A549 (cell line): Measurements from ENCODE around the gene OARD1. TPM values are rescaled to one million over a fixed set of nuclear protein-coding genes. Genes with fewer than 3 reads are reported as not detected.

Source experiments
- ATAC-seq, 2 experiments: fragments of 200-7000 bp in 1 of 2; fragments of >200 bp in 1 of 2; cut with Nextera tagmentation in 1 of 2; cut with Tn5 transposase in 1 of 2; 3 replicates each; pipeline versions ENCODE4 v1.8.0 to v1.9.1; 2018 to 2020; ENCODE audit warnings: mild to moderate bottlenecking in 1 of 2, moderate library complexity in 1 of 2
- CTCF ChIA-PET: fragments of 300-600 bp; sonication (Branson Sonifier 250); formaldehyde crosslinking; extraction: SDS; loops from one replicate; lab custom pipeline; 2021; ENCODE audit warnings: antibody characterized with exemption, inconsistent platforms; lab: Yijun Ruan, JAX
- POLR2A ChIA-PET: fragments of 350-600 bp; formaldehyde crosslinking; extraction: SDS; loops from one replicate; lab custom pipeline; 2021; ENCODE audit warnings: antibody characterized with exemption, inconsistent platforms; lab: Yijun Ruan, JAX
- DNase-seq, 2 experiments: peaks; one replicate each; pipeline versions ENCODE4 v3.0.0 to v3.0.0-alpha.2; 2011 to 2016; ENCODE audit warnings: low read depth in 1 of 2, low spot score in 1 of 2
- FAIRE-seq: peaks from 2 replicates; lab custom pipeline; 2011; peaks lifted over from hg19 to GRCh38; lab: Jason Lieb, UNC
- H3K27ac ChIP-seq, 2 experiments: fragments of >200 bp; sonication (Bioruptor Twin); formaldehyde crosslinking; 3 replicates each; pipeline ENCODE4 v1.5.1; 2016 to 2017
- H3K4me1 ChIP-seq: fragments of >200 bp; sonication (Bioruptor Twin); formaldehyde crosslinking; 3 replicates; pipeline ENCODE4 v1.6.1; 2016
- H3K4me2 ChIP-seq: fragments of >200 bp; sonication (Bioruptor Twin); formaldehyde crosslinking; 3 replicates; pipeline ENCODE4 v1.6.1; 2016
- H3K4me3 ChIP-seq: fragments of >200 bp; sonication (Bioruptor Twin); formaldehyde crosslinking; 3 replicates; pipeline ENCODE4 v1.5.1; 2016
- H3K9me3 ChIP-seq: fragments of >200 bp; sonication (Bioruptor Twin); formaldehyde crosslinking; 3 replicates; pipeline ENCODE4 v1.6.1; 2016
- CBX8 ChIP-seq: fragments of 200-600 bp; sonication (generic); IDR thresholded peaks from 2 replicates; pipeline ENCODE4 v1.6.1; 2016
- CEBPB ChIP-seq, 2 experiments: fragments of >200 bp in 1 of 2; sonication (Bioruptor Twin) in 1 of 2; formaldehyde crosslinking in 1 of 2; IDR thresholded peaks; 2 replicates each; pipeline ENCODE4 v1.6.1; 2012 to 2016
- EHF ChIP-seq: fragments of 250-450 bp; sonication (Bioruptor Pico); IDR thresholded peaks from 2 replicates; pipeline ENCODE4 v1.5.0; 2020; ENCODE audit warnings: mild to moderate bottlenecking
- EHMT2 ChIP-seq: fragments of 200-600 bp; sonication (generic); IDR thresholded peaks from 2 replicates; pipeline ENCODE4 v1.6.1; 2016; ENCODE audit warnings: antibody characterized with exemption, low read depth, mild to moderate bottlenecking, moderate library complexity
- EP300 ChIP-seq, 2 experiments: fragments of >200 bp; sonication (Bioruptor Twin); formaldehyde crosslinking; IDR thresholded peaks; 2 replicates in 1 of 2; 3 replicates in 1 of 2; pipeline ENCODE4 v1.6.1; 2016 to 2017
- FOSL2 ChIP-seq, 2 experiments: fragments of 450-650 bp in 1 of 2; fragments of >200 bp in 1 of 2; sonication (Bioruptor Twin) in 1 of 2; formaldehyde crosslinking; IDR thresholded peaks; 2 replicates each; pipeline versions ENCODE4 v1.5.0 to v1.6.1; 2016 to 2020; ENCODE audit warnings: mild to moderate bottlenecking in 1 of 2, moderate library complexity in 1 of 2
- GATA3 ChIP-seq: IDR thresholded peaks from 2 replicates; pipeline ENCODE4 v1.6.1; 2012; ENCODE audit warnings: borderline replicate concordance
- HES2 ChIP-seq: fragments of >200 bp; sonication (Bioruptor Twin); formaldehyde crosslinking; IDR thresholded peaks from 2 replicates; pipeline ENCODE4 v1.6.1; 2016
- HOXA7 ChIP-seq: fragments of 250-450 bp; sonication (Bioruptor Pico); IDR thresholded peaks from 2 replicates; pipeline ENCODE4 v1.5.0; 2020; ENCODE audit warnings: mild to moderate bottlenecking, moderate library complexity
- JUNB ChIP-seq: fragments of >200 bp; sonication (Bioruptor Twin); formaldehyde crosslinking; IDR thresholded peaks from 2 replicates; pipeline ENCODE4 v1.6.1; 2016
- MAFK ChIP-seq: fragments of 450-650 bp; IDR thresholded peaks from 2 replicates; pipeline ENCODE4 v1.6.1; 2014; ENCODE audit not compliant: partially characterized antibody
- MAX ChIP-seq: IDR thresholded peaks from 2 replicates; pipeline ENCODE4 v1.6.1; 2012
- MYC ChIP-seq: IDR thresholded peaks from 2 replicates; pipeline ENCODE4 v1.6.1; 2012; ENCODE audit warnings: mild to moderate bottlenecking, inconsistent platforms, low read length, improper control_type of control experiment, borderline replicate concordance
- NPAS2 ChIP-seq: fragments of 250-450 bp; sonication (Bioruptor Pico); IDR thresholded peaks from 2 replicates; pipeline ENCODE4 v1.8.0; 2022; ENCODE audit warnings: mild to moderate bottlenecking, moderate library complexity, borderline replicate concordance
- POLR2A ChIP-seq: IDR thresholded peaks from 2 replicates; pipeline ENCODE4 v1.6.1; 2012; ENCODE audit warnings: mild to moderate bottlenecking, low read length
- RAD21 ChIP-seq, 2 experiments: fragments of >200 bp in 1 of 2; sonication (Bioruptor Twin) in 1 of 2; formaldehyde crosslinking in 1 of 2; IDR thresholded peaks in 1 of 2; conservative IDR thresholded peaks in 1 of 2; 2 replicates in 1 of 2; 3 replicates in 1 of 2; pipeline ENCODE4 v1.6.1; 2012 to 2018; ENCODE audit warnings: inconsistent platforms in 1 of 2
- USF2 ChIP-seq: fragments of 450-650 bp; IDR thresholded peaks from 2 replicates; pipeline ENCODE4 v1.6.1; 2014; ENCODE audit warnings: antibody characterized with exemption
- ZC3H11A ChIP-seq: fragments of 450-650 bp; IDR thresholded peaks from 2 replicates; pipeline ENCODE4 v1.6.1; 2014; ENCODE audit warnings: antibody characterized with exemption, mild to moderate bottlenecking
- ZNF302 ChIP-seq: fragments of 250-450 bp; sonication (Bioruptor Pico); IDR thresholded peaks from 2 replicates; pipeline ENCODE4 v1.9.0; 2021; ENCODE audit warnings: inconsistent platforms, mild to moderate bottlenecking, moderate library complexity
- WGBS: methylation state at CpG from one replicate; pipeline ENCODE4 v1.1.6; 2017; ENCODE audit errors: missing lambda C conversion rate; 5-methylcytosine and 5-hydroxymethylcytosine counted together
- polyA plus RNA-seq, 4 experiments: library from polyadenylated mRNA; depleted of rRNA in 3 of 4; stranded (reverse); fragments of >200 nt; fragmentation: RNase III in 1 of 4; extraction: RNeasy Plus Mini Kit Qiagen cat#74134 plus additional on column Dnase treatment in 1 of 4; gene quantifications; 2 replicates in 3 of 4; 3 replicates in 1 of 4; pipeline ENCODE4 v1.2.3, GENCODE V29; 2011 to 2017
- TF ChIP-seq, protein P1 (sequence below): IDR thresholded peaks from 2 replicates; pipeline ENCODE4 v1.6.1; 2012
- TF ChIP-seq, protein P2 (sequence below): fragments of 150-350 bp; IDR thresholded peaks from 2 replicates; pipeline ENCODE4 v1.6.1; 2014; ENCODE audit warnings: low read depth, mild to moderate bottlenecking, low read length
- TF ChIP-seq, protein P3 (sequence below): IDR thresholded peaks from 2 replicates; pipeline ENCODE4 v1.6.1; 2012; ENCODE audit warnings: low read depth, borderline replicate concordance

OARD1 gene
- polyA plus RNA-seq, 2 of the 4 experiments (the other 2 are of a cell fraction) = 21.4 to 26.2 TPM

DNA sequence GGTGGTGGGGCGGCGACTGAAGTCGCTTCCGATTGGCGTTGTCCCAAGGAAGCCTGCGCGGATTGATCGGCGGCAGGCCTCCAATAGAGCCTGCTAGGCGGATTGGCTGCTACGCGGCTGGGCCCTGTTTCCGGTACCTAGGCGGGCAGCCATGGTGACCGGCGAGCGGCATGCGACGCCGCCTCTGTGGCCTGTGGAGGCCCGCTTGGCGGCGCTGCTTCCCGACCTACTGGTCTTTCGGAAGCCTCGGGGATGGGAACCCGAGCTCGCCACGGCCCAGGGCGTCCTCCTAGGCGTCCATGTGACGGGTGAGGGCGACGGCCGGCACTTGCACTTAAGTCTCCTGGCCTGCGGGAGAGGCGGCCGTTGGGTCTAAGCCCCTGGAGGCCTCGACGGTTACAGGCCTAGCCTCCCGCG is 28.7 kb upstream of the OARD1 start:
- H3K4me2 ChIP-seq = no peak overlapping the region
- no peak for DNase-seq
- ChIA-PET POLR2A (no interaction called here), CTCF (interaction anchor here (0.8 kb wide), 1 partner anchor 9 kb away, joined by 3 read pairs; no protein-coding TSS in a partner anchor)
- H3K9me3 ChIP-seq = no peaks in the 10 kb centered on the region
- no peaks in the 10 kb centered on the region for H3K4me1 ChIP-seq
- FAIRE-seq = no peak
- no peak overlapping the region for H3K27ac ChIP-seq
- no peak overlapping the region for H3K4me3 ChIP-seq
- TF ChIP-seq RAD21 (conservative IDR thresholded peaks at IDR 0.05 in 1 of 2, IDR thresholded peaks at IDR 0.05 in 1 of 2) = no peak
- TF ChIP-seq, protein P1, sequence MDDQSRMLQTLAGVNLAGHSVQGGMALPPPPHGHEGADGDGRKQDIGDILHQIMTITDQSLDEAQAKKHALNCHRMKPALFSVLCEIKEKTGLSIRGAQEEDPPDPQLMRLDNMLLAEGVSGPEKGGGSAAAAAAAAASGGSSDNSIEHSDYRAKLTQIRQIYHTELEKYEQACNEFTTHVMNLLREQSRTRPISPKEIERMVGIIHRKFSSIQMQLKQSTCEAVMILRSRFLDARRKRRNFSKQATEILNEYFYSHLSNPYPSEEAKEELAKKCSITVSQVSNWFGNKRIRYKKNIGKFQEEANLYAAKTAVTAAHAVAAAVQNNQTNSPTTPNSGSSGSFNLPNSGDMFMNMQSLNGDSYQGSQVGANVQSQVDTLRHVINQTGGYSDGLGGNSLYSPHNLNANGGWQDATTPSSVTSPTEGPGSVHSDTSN = no peak
- no peak for TF ChIP-seq ZNF302 (CRISPR knock-in tag)
- no peak for TF ChIP-seq EHMT2
- no peak for TF ChIP-seq HES2
- TF ChIP-seq ZC3H11A = no peak
- TF ChIP-seq JUNB = no peak
- TF ChIP-seq, protein P2, sequence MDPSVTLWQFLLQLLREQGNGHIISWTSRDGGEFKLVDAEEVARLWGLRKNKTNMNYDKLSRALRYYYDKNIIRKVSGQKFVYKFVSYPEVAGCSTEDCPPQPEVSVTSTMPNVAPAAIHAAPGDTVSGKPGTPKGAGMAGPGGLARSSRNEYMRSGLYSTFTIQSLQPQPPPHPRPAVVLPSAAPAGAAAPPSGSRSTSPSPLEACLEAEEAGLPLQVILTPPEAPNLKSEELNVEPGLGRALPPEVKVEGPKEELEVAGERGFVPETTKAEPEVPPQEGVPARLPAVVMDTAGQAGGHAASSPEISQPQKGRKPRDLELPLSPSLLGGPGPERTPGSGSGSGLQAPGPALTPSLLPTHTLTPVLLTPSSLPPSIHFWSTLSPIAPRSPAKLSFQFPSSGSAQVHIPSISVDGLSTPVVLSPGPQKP = no peak
- no peak for TF ChIP-seq MAFK
- no peak for TF ChIP-seq HOXA7 (CRISPR knock-in tag)
- no peak for TF ChIP-seq GATA3
- 98% methylated on average over 19 of the region's 42 CpGs for WGBS
- no peak for ATAC-seq

DNA sequence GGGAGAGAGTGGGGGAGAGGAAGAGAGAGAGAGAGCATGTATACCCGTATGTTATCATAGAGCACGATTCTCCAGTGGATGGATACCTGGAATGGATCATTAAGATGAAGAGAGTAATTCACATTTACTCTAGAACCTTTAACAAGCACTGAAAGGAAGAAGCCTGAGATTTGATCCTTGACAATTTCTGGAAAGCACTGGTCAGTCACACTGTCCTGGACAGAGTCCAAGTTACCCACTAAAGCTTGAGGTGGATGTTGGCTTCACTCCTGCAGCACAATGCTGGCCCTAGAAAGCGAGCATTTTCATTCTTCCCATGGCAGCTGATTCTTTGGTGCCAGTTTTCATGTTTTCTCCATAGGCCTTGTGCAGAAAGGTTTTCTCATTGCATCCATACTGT is 26.2 kb upstream of the OARD1 start:
- no peak for DNase-seq
- 89% methylated on average over 3 of the region's 3 CpGs for WGBS
- Histone ChIP-seq H3K4me2 (no peak overlapping the region), H3K27ac (no peak overlapping the region), H3K4me3 (no peak overlapping the region), H3K4me1 (no peaks in the 10 kb centered on the region), H3K9me3 (no peaks in the 10 kb centered on the region)
- ChIA-PET CTCF (interaction anchor here (1.5 kb wide), 1 partner anchor 82 kb away, joined by 3 read pairs; no protein-coding TSS in a partner anchor), POLR2A (no interaction called here)
- ATAC-seq = no peak
- FAIRE-seq = no peak
- TF ChIP-seq USF2 = no peak
- no peak for TF ChIP-seq POLR2A
- no peak for TF ChIP-seq MAX
- TF ChIP-seq, protein P3, sequence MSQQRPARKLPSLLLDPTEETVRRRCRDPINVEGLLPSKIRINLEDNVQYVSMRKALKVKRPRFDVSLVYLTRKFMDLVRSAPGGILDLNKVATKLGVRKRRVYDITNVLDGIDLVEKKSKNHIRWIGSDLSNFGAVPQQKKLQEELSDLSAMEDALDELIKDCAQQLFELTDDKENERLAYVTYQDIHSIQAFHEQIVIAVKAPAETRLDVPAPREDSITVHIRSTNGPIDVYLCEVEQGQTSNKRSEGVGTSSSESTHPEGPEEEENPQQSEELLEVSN = no peak

DNA sequence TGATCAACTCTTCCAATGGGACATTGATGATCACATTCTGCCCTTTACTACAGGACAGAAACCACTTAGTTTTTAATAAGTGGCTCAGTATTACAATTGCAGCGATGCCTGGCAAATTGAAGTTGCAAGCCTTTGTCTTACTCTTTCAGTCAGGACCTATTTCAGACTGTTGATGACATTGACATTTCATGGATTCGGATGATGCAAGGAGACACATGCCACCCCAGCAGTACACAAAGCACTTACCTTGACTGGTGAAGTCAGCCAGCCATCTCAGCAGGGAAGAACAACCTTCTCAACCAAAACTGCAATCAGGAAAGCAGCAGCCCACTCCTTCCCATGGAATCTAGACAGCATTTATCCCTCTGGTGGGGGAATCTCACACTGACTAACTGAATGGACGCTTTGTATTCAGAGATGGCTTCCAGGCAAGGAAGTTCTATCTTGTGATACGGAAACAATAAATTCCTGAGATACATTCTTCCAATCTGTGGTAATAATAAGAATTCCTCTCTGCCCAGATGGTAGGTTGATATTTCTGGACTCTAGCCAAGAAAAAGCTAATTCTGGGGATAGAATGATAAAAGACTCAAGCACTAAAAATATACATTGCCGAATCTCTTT is 25.4 kb upstream of the OARD1 start:
- WGBS = 87% methylated on average over 5 of the region's 5 CpGs
- TF ChIP-seq MYC = no peak
- no peak for TF ChIP-seq CEBPB (IDR thresholded peaks at IDR 0.05)
- TF ChIP-seq EP300 (IDR thresholded peaks at IDR 0.05) = no peak
- TF ChIP-seq NPAS2 (CRISPR knock-in tag) = no peak
- no peak for TF ChIP-seq FOSL2 (IDR thresholded peaks at IDR 0.05)
- TF ChIP-seq FOSL2 (CRISPR knock-in tag; IDR thresholded peaks at IDR 0.05) = no peak
- TF ChIP-seq EHF = no peak
- no peak for TF ChIP-seq USF2
- no peak for TF ChIP-seq CBX8
- TF ChIP-seq, all 56 proteins: peak for 0
- ATAC-seq = no peak
- POLR2A ChIA-PET = no interaction called here
- Histone ChIP-seq H3K4me2 (no peak overlapping the region), H3K4me3 (no peak overlapping the region), H3K4me1 (no peaks in the 10 kb centered on the region), H3K27ac (no peak overlapping the region), H3K9me3 (no peaks in the 10 kb centered on the region)
- FAIRE-seq = no peak
- CTCF ChIA-PET = interaction anchor here (1.5 kb wide), 1 partner anchor 83 kb away, joined by 3 read pairs; no protein-coding TSS in a partner anchor
- DNase-seq = no peak
